ENCODE measurements around the gene NMT1. TPM values are rescaled to one million over a fixed set of nuclear protein-coding genes. Genes with fewer than 3 reads are reported as not detected.
A peak's percentile ranks its signal among the peaks of the same experiment; 100 is the strongest.
"Not testable (repeated sequence)": the region's sequence is repeated elsewhere in the genome, so short reads cannot be mapped to it uniquely, and the experiment has no call there.

NMT1 gene
- total RNA-seq, 1 experiment from 2014 or later, result 113 TPM

DNA sequence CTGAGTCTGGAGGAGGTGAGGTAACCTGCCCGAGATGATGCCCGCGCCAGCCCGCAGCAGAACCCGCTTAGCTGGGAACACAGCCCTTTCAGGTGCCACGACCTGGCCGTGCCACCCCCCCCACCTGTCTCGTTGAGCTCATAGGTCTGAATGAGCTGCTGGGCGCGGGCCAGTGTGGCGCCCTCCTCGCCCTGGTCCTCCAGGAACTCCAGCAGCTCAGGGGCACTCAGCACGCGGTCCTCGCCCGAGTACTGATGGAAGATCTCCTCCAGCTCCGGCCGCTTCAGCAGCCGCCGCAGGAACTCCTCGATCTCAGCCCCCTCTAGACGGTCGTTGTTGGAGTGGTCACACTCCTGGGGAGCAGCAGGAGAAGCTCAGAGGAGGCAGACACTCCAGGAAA lies 57.6 kb downstream of the NMT1 start:
- DNase-seq (ENCODE audit: low read depth), result no peak

GRCh38 chr17:45119964-45120363 lies 58.8 kb downstream of the NMT1 start:
- DNase-seq (ENCODE audit: low read depth), result no peak

GRCh38 chr17:45120558-45120957 lies 59.4 kb downstream of the NMT1 start:
- DNase-seq (ENCODE audit: low read depth), result no peak

DNA sequence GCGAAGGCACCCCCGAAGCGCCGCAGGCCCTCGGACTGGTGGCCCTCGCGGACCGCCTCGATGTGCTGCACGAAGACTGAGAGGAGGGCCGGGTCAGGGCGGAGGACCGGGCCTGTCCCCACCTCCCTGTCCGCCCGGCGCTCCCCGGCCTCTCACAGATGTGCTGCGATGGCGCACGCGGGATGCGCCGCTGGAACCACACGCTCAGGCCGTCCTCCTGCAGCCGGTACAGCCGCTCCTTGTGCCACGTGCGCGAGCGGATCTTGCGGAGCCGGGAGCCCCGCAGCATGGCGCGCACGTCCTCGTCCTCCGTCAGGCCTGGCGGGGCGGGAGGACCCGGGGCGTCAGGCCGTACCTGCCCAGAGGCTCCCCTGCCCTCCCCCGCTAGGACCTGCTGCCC lies 59.9 kb downstream of the NMT1 start:
- DNase-seq (ENCODE audit: low read depth), result no peak

- DNase-seq (ENCODE audit: low read depth), result no peak
Measured at GRCh38 chr17:45123076-45123770, 62.1 kb downstream of the NMT1 start.

DNA sequence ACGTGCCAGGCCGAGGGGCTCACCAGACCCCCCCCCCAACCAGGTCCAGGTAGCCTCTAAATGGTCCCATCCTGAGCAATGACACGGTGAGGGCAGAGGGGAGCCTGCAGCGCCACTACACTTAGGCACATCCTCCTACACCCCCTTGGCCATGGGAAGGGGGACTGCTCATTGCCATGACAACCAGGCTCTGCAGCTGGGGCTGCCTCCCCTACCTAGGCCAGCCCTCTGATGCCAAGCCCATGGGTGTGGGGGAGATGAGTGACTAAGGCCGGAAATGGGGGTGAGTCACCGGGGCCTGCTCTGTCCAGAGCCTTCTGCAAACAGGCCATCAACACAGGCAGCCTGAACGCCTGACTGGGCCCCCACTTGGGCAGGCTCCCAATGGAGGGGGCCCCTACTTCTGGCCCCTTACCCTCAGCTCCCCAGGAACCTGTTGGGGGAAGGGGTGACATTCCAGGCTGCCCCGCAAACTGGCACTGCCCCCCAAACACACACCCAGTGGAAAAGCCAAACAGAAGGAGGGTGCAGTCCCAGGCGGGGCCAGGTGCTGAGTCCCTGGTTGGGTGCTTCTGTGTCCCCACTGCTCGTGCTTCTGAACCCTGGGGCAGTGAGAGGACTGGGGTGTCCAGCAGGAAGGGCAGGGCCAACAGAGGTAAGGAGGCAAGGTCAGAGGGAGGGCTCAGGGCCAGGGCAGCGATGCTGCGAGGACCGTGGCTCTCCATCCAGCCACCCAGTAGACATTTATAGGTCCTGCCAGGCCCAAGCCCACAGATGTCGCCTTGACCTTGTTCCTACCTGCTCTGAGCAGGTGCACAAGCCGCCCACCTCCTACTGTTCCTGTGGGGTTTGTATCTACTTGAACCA lies 63.0 kb downstream of the NMT1 start:
- DNase-seq (ENCODE audit: low read depth), result peak; percentile 99

DNA sequence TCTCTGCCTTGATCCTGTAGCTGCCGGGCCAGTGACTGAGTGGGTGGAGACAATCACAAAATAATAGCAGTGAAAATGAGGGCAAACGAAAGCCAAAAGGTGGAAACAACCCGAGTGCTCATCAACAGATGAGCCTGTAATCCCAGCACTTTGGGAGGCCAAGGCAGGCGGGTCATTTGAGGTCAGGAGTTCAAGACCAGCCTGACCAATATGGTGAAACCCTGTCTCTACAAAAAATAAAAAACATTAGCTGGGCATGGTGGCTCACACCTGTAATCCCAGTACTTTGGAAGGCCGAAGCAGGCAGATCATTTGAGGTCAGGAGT lies 63.6 kb downstream of the NMT1 start:
- not testable (repeated sequence) for DNase-seq (ENCODE audit: low read depth)

- DNase-seq (ENCODE audit: low read depth), result no peak
Measured at GRCh38 chr17:45125509-45125908, 64.4 kb downstream of the NMT1 start.

- DNase-seq (ENCODE audit: low read depth), result no peak
Measured at GRCh38 chr17:45127207-45127547, 66.1 kb downstream of the NMT1 start.

DNA sequence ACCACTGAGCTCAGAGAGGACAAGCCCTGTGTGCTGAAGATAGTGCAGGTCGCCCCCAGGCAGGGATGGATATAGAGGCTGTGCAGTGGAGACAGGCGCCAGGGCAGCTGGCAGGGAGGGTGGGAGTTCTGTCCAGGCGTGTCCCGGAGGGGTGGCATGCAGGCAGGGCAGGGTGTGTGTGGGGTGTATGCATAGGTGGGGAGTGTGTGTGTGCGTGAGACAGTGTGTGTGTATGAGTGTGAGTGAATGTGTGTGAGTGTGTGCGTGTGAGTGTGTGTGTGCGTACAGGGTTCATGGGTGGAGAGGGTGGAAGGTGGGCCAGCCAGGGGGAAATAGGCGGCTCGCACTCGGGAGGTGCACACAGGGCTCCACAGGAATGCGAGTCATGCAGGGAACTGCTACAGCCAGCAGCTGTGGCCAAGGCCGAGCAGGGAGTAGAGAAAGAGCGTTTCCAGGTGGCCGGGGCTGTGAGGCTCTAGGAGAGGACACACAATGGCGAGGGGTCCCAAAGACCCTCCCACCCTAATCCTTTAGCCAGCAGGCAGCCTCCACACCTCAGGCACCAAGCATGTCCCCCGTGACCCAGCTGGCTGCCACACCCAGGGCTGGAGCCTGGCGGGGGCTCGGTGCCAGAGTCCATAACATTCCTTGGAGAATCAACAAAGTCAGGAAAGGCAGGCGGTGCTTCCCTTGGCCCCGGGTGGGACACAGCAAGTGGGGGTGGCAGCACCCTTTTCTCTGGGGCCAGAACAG lies 66.6 kb downstream of the NMT1 start:
- peak; percentile 48 for DNase-seq (ENCODE audit: low read depth)

DNA sequence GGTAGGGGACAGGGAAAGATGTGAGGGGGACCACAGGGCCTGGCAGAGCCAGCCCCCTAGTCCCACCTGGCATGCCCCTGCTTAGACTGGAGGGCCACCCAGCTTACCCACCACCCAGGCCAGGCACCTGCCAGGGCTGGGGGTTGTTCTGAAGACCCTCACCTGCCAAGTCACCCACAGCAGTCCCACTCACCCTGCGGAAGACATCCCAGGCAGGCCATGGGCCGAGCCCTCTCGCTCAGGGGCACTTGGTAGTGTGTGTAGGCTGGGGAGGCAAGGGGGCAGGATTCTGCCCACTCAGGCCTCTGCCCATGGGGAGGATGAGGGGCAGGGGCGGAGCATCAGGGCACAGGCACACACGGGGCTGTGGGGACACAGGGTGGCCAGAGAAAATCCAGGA lies 67.2 kb downstream of the NMT1 start:
- DNase-seq (ENCODE audit: low read depth), result no peak

GRCh38 chr17:45128989-45129388 lies 67.9 kb downstream of the NMT1 start:
- no peak for DNase-seq (ENCODE audit: low read depth)

DNA sequence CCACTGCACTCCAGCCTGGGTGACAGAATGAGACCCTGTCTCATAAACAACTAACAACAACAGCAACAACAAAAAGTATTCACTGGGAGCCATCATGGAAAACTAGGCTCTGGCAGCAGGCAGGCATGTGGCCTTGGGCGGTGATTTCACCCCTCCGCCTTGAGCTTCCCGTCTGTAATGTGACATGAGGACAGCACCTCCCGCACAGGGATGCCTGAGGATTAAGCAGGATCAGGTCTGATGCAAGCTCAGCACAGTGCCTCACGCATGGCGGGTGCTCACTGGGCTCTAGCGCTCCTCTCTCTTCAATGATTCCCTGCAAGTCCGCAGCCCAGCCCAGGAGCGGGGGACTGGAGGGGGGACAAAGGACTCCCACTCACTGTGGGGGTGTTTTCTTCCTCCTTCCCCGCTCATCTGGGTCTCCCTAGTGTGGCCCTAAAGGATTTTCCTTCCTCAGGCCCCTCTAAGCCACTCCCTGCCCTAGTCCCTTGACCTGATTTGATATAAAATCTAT lies 68.4 kb downstream of the NMT1 start:
- no peak for DNase-seq (ENCODE audit: low read depth)

GRCh38 chr17:45129940-45130680 lies 69.0 kb downstream of the NMT1 start:
- no peak for DNase-seq (ENCODE audit: low read depth)

DNA sequence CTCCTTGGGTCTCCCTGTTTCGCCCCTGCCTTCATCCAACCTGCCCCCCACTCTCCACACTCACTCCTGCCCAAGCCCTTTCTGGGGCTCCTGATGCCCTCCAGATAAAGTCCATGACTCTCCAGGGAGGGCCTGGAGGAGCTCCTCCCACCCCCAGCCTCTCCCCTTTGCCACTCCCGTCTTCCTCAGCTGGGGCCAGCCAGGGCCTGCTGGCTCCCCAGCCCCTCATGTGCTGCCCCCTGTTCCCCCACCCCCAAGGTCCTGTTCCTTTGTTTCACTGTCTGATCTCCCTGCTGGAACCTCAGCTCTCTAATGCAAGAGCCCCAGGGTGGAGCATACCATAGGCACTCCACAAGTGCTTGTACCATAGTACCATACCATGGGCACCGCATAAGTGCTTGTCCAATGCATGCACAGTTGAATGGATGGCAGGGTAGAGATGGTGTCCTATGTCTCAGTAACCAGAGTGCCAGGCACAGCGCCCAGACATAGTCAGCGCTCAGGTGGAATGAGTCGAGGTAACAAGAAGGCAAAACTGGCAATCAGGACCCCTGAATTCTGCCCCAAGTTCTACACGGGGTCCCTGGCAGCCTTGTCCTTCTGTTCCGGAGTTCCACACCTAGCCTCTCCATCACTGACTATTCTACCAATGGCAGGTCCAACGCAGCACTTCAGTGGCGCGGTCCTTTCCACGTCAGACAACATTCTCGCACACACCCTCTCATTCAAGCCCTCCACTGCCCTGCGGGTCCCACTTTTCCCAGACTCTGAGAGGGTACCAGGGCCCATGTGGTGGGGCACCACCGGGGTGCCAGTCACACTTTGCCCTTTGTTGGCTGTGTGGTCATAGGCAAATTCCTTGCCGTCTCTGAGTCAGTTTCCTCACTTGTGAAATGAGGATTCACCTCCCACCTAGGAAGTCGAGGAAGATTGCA lies 69.8 kb downstream of the NMT1 start:
- no peak for DNase-seq (ENCODE audit: low read depth)

DNA sequence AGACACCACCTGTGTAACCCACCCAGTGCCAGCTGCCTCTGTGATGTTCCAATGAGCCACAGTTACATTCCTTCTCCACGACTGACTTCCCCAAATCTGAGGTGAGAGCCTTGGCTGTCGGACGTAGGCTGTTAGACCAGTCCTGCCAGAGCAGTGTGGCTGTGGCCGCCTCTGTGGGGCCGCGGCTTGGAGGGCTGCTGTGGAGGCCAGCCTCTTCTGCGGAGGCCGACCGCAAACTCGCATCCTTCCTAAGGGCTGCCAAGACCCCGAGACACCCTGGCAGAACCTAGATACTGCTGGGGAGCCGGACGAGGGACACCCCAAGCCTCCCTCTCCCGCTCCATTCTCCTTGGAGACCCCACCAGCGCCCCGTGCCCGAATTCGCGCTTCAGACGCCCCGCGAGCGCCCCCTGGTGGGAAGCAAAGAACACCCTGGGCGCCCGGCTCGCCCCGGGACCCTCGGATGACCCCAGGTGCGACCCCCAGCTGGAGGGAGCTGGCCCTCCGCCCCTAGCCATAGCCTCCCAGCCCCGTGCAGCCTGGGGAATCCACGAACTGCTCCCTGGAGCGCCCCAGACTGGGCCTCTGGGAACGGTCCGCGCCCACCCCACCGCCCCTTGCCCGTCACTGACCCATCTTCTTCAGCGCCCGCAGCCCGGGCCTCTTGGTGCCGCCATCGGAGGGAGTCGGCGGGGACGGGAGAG lies 70.7 kb downstream of the NMT1 start:
- no peak for DNase-seq (ENCODE audit: low read depth)

- no peak for DNase-seq (ENCODE audit: low read depth)
Measured at GRCh38 chr17:45132320-45132571, 71.1 kb downstream of the NMT1 start, which contains the start of gene PLCD3. PLCD3 (minus strand) TSS chr17:45132515; CDS start chr17:45132410, 105 bp downstream.

- DNase-seq (ENCODE audit: low read depth), result peak; percentile 86
Measured at GRCh38 chr17:45132572-45133463, 71.7 kb downstream of the NMT1 start.

Data from HT1080 (cell line).